PC-3 (cell line): ENCODE data around the gene CARD11.

ENCODE experiments used
- CTCF ChIP-seq: fragments of 300-600 bp; sonication (generic); conservative IDR thresholded peaks from 2 replicates; pipeline ENCODE4 v1.5.1; 2017; ENCODE audit warnings: antibody characterized with exemption, low read depth, mild to moderate bottlenecking, low read length
- EZH2phosphoT487 ChIP-seq: fragments of 300-600 bp; sonication (generic); IDR thresholded peaks from 2 replicates; pipeline ENCODE4 v1.6.1; 2018; ENCODE audit warnings: mild to moderate bottlenecking, antibody characterized with exemption, low read length, borderline replicate concordance

DNA sequence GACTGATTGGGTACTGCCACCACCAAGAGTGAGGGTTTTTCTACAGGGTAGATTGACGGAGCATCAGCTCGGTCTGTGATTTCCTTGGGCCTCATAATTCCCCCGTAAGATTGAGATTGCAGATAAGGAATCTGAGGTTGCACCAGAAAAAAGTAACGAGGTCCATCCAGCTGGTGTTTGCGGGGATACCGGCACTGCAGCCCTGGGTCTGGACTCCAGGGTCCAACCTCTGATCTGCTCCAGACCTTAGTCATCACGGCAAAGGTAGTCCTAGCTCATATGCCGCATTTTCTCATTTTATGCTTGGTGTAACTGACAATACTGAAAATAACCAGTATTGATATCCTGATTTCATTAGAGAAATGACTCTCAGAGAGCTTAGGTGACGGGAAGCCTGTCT lies 3.9 kb downstream of the CARD11 start:
- TF ChIP-seq EZH2phosphoT487 (no peak), CTCF (no peak)
